GM19395 (cell line): ENCODE data around the gene NAV2.

Source experiments
- ATAC-seq: cut with Tn5 transposase; IDR thresholded peaks from one replicate; pipeline ENCODE4 v1.9.1; 2021; ENCODE audit warnings: mild to moderate bottlenecking, moderate library complexity; ENCODE audit not compliant: unreplicated experiment

The NAV2 gene

DNA sequence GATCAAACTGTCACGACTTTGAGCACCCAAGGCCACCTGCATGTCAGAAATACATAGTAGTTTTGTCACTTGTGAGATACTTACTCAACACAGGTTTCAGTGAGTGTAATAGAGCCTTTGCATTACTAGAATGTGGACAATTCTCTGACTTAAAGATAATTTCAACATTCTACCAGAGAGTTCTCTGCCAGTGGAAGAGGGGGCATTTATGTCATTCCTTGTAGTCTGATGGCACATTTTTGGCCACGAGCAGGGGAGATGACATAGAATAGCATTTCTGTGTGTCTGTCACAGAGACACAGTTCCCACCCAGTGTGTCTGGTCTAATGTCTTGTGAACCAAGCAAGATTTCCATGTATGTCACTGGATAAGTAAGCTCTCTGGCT lies 335.1 kb downstream of the NAV2 start:
- no peak for ATAC-seq

DNA sequence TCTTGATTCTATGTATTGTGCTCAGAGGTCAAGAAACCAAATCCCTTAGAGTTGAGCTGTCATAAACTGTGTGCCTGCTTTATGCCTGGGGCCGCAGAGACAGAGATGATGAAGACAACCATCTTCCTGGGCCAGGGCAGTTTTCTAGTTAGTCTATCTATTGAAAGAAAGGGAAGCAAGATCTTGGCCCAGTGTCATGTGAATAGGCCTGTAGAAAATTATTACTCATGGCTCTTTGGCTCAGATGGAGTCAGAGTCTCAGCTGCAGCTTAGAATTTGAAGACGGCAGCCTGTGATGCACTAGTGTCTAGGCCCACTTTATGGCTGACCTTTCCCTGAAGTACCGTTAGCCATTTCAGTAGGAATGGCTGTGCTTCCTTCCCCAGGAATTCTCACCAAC lies 335.6 kb downstream of the NAV2 start:
- ATAC-seq, result no peak

DNA sequence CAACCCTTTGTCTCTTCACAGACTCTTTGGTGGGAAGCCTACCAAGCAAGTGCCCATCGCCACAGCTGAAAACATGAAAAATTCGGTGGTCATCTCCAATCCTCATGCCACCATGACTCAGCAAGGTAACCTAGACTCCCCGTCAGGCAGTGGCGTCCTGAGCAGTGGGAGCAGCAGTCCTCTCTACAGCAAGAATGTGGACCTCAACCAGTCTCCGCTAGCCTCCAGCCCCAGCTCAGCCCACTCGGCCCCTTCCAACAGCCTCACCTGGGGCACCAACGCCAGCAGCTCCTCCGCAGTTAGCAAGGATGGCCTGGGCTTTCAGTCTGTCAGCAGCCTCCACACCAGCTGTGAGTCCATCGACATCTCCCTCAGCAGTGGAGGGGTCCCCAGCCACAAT lies 336.1 kb downstream of the NAV2 start:
- ATAC-seq, result no peak

DNA sequence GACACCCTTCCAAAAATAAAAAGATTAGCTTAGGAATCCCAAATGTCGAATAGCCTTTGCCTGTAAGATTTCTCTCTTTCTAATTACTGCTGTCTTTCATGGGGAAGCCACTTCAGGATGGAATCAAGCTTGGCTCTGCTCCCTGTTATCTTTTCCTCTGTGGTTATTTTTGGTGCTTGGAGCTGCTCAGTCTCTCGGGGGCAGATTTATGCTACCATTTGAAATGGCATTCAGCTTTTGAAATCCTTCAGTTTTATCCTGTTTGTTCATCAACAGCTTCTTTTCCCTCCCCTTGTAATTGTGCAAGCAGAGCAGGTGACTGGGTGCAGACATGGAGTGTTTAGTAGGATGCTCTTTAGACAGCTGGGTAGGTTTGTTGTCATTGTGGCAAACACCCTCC lies 336.6 kb downstream of the NAV2 start:
- no peak for ATAC-seq

DNA sequence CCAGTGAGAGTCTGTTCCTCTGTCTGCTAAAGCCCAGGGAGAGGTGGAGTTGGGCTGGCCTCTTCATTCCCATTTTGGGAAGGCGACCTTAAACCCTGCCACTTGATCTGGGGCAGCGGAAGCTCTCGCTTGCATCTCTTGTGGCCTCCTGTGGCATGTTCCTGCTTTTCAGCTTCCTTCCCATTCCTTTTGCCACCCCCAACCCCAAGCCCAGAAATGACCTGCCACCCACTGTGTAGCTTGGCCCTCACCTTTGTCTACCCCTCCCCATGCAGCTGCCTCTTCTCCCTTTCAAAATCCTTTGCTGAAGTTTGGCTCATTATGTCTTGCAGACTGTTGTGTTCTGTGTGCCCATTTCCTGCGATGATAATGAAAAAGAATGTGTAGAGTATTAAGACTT lies 337.4 kb downstream of the NAV2 start:
- no peak for ATAC-seq

DNA sequence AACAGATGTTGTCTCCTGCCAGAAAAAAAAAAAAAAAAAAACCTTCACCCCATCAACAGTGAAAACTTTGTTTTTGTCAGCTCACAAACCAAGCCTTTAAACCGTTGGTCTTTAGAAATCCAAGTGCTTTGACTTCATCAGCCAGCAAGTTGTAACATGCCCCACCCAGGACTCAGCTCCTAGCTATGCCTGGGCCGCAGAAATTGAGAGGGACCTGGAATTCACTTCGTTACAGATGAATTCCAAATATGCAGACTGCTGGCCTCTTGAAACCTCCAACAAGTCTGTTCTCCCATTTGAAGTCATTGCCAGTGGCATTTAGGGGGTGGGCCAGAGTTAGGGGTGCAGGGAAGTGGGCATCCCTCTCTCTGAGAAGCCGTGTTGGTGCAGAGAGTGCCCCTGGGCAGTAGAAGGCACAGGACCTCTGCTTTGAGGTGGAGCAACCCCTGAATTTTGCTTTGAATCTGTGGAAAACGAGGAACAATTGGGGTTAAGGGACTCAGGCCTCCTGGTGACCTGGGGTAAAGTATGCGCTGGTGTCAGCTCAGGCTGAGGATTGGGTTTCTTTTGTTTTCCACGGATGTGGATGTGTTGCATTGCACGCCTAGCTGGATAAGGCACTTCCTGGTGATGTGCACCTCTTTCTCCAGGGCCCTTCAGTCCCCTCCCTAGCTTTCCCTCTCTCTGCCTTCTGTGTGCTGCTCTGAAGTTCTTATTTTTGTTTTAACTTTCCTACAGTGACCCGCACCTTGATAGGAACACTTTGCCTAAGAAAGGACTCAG lies 338.1 kb downstream of the NAV2 start:
- ATAC-seq, result no peak

DNA sequence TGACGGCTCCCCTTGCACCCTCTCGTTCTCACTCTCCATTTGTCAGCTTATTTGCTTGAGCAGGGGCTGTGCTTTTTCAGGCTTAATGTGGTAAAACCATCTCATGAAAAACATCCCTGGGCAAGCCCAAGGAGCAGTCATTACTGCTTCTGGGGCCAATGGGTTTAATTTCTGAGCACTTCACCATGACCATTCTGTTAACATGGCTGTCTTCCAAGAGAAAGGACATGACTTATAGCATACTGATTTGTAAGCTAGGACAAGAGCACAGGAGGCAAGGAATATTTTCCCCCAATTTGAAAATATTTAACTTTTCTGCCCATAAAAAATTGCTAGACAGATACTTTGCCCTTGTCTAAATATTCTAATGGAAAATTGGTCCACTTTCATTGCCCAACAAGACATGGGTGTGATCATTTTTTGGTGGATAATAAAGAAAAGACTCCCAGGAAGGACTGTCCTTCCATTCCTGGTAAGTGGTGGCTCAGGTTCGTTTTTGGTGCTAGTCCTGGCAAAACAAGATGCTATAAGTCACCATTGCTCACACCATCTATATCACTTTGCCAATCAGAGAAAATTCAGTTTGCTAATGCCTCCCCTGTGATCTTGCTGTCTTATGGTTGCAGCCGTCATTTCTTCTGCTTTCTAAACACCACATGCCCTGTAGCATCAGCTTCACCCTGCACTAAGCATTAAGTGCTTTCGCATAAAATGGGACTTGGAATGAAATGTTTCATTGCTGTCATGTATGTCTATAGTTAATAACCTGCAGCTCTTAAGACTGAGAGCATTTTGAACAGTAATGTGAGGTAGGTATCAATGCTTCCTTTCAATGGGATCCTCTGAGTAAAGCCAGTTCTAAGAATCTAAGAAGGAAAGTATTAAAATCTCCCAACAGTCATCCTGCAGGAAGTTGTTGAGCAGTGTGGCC lies 339.1 kb downstream of the NAV2 start:
- ATAC-seq, result no peak

DNA sequence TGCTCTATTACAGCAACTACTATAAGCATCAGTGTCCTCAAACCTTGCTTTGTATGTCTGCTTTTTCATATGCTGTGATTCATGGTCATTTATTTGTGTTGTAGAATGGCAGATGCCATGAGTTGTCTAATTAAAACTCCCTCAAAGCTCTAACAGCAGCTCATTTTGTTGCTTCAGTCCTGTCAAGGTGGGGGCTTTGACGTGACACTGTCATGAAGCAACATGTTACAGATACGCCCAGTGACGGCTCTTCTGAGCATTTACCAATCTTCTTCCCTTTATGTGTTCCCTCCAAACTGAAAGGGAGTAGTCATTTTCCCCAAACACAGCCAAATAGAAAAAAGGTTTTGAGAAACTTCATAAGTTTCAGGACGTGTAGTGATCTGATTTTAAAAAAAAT lies 340.9 kb downstream of the NAV2 start:
- no peak for ATAC-seq

DNA sequence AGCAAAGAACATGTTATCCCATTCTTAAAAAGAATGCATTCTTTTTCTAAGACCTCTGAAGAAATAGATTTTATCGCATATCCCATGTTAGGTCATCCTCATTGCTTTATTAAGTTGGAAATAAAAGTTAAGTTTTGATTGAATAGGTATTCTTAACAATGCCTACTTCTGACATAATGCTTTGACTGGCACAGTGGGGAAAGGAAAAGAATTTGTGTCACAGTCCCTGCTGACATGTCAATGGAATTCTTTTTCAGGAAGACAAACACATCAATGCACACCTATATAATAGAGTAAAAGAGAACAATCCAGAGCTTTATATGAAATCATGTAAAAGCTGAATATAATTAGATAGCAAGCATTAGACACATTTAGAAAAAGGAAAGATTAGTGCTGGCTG lies 341.9 kb downstream of the NAV2 start:
- ATAC-seq, result no peak

DNA sequence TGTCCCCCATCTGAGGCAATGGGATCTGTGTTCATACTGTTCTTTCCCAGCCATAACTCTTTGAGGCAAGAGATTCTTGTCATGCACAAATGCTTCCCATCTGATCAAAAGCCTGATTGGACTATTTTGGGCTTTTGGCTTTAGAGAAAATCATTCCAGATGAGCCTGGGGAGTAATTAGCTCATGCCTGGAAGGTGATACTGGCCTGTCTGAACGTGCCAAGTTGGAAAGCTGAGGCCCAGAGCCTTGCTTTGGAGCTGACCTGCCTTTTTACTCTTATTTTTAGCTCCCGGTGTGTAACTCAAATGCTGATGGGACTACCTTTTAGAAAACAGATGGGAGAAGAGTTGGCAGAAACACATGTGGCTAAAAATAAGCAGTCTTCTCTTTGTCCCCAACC lies 342.7 kb downstream of the NAV2 start:
- no peak for ATAC-seq

DNA sequence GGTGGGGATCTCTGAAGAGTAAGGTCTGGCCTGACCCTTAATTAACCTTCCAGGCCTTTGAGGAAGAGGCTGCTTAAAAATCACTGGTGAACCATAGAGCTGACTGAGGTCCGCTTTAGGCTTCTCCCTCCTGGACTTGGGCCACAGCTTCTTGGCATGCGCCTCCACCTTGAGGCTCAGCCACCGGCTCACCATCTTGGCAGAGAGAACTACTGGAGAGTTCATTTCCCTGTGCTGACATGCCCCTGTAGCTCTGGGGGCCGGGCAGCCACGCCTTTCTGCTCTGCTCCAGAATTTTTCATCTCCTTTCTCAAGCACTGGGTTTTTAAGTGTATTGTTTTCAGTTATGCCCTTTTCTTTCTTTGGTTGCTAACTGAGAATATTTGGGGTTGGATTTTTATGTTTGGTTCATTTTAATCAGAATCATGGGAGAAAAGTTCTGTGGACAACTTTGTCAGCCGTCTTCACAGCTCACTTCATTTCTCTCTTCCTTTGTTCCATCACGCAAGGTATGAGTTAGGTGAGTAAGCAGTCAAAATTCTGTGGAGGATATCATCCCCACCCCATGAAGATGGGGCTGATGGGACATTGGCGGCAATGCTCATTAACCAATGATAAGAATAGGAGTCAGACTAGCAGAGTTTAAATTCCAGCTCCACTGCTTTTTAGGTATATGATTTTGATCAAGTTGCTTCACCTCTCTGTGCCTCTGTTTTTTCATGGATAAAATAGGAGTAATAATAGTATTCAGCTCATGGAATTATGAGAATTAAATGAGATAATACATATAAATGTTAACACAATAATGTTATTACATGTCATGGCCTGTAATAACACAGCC lies 343.7 kb downstream of the NAV2 start:
- no peak for ATAC-seq

DNA sequence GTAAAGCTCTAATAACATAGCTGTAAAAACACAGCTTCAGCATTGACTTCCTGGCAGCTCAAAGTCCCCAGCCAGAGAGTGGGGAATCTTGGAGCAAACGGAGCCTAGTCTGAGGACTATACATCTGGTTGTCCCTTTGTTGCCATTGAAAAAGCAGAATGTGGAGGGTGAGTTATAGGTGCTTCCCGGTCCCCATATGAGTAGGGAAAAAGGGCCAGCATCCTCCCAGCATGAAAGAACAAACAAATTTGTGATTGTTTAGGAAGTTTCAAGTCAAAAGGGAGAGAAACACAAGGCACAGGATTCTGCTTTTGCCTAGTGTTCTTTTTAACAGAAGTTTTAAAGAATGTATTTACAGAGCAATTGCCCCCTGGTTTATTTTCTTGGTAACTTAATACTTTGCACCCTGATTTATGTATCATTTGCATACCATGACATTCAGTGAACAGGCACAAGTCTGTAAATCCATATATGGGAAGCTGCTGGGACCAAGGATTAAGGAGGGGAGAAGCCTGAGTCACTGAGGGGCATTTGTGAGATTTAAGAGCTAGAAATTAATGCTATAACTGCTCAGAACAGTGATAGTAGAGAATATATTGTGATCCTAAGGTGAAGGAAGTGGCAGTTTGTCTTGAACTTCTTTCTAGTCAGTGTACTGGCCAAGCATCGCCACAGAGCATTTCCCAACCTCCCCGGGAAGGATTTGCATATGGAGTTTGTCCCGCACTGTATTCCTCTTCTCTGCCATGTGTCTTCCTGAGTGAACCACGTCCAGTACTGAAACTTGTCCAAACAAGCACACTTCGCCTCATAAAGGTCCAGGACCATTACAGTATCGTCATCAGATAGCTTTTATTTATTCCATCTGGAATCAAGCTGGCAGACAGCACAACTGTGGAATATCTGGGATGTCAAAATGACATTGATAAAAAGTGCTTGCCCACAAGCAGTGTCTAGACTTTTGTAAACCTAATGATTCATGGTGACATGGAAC lies 344.6 kb downstream of the NAV2 start:
- ATAC-seq, result no peak

DNA sequence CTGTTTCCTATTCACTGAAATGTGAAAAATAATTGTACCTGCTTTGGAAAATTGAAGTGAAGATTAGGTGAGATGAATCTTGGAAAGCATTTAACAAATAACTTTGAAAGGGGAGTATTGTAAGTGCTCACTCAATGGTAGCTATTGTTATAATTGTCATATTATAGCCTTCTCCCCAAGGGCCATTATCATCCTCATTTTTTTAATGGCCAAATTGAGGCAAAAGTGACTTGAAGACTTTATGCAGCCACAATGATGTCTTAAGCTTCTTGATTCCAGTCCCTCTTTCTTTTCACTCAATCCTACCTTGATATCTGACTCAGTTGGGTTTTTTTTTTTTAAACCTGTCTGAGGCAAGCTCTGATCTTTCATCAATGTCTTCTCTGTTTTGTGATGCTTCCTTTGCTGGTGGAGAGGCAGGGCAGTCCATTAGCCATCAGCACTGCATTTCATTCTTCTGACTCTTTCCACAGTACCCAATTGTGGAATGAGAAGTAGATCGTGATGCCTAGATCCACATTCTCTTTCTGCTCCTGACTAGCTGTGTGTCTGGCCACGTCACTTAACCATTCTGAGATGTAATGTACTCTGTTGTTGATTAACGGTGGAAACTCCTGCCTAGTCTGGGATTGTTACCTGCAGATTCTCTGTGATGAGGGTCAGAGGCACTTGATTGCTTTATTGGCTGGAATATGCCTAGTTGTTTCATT lies 346.3 kb downstream of the NAV2 start:
- no peak for ATAC-seq

DNA sequence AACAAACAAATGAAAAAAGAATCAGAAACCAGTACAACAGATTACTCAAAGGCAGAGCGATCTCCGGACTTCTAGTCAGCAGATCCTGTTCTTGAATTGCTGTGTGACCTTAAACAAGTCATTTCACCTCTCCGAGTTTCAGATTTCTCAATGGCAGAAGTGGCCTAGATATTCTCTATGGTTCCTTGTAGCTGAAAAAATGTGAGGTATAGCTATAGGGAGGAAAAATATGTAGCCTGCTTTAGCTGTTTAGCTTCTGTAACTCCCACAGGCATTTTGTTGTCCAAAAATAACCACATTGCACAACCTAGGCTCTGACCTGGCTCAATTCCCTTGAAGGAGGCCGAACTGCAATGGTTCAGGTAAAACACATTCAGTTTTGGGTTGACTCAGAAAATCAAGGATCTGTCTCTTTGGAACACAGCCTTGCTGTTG lies 347.0 kb downstream of the NAV2 start:
- ATAC-seq, result no peak

DNA sequence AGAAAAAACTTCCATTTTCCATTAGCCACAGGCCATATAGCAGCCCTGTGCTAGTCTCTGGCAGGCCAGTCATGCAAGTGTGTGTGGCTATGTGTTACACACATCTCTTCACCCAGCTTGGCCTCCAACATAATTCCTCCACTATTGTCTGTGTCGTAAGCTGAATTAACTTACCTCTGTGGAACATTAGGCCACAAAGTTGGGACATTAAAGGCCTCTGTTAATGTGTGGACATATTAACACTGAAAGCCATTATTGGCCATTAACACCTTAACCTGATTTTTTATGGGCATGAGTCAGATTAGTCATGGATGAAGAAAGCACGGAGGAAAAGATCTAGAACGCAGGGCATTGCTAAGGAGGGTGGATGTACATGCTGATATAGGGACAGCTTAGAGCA lies 347.5 kb downstream of the NAV2 start:
- ATAC-seq, result no peak

DNA sequence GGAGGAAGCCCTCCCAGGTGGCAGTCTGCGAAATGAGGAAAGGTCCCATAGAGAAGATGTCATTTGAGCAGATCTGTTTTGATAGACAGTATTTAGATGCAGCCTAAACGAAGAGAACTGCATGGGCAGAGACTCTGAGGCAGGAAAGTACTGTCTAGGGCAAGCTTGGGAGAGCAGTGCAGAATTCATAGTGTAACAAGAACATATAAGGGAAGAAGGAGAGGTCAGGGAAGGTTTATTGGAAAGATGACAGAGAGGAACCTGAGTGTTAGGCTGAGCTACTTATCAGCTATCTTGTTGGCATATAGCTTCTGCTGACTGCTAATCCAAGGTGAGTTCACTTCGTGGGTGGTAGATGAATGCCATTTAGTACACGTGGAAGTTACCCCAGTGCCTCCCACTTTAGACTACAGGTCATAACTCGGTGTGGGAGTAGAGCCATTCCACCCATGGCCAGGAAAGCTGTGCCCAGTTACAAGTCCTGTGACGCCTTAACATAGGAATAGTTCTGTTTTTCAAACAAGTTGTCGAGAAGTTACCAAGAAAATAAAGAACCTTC lies 348.1 kb downstream of the NAV2 start:
- no peak for ATAC-seq

DNA sequence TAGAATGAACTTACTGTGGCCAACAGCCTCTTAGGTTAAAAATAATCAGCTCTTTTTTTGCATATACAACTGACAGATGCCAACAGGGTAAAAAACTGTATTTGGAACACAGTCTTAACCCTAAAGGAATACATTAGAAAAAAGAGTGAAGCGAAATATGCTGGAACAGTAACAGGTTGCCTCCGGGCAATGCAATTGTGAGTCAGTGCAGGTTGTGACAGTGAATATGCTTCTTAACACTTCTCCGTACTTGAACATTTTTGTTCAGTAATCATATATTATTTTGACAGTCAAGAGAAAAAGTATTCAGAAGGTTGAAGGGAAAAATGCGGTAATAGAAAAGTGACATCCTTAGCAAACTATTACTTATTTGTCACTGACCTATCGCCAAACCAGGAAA lies 349.1 kb downstream of the NAV2 start:
- no peak for ATAC-seq

DNA sequence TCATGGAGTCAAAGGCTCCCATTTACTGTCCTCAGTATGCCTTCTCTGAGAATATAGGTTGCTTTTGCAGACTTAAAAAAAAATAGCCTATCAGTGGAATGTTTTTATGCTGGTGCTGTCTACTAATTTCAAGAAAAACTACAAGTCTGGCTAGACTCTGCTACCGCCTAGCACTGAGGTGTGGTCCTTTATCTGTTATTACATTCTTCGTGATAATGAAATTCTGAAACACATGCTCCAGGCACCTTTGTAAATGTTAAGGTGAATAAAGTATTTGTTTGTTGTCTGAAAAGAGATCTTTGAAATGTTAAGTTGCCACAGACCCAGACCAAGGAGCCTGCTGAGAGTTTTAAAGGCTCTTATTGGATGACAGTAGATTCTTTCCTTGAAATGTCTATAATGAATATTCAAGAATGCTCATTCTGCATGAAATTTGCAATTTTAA lies 352.3 kb downstream of the NAV2 start:
- ATAC-seq, result no peak

DNA sequence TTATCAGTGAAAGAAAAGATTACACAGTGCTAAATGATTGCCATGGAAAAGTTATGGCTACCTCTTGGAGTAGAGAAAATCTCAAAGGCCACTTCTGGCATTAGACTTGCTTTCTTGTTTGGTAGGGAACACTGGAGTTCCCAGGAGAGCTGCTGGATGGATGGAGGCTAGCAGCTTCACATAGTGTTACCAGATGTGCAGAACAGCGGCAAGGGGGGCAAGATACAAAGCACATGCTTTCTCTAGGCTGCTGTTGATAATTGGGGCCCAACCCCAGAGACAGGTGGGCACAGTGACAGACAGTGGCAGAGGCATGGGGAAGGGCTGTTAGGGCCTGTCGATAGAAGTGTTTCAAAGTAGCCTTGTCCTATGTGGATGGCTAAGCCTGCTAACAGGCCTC lies 352.8 kb downstream of the NAV2 start:
- ATAC-seq, result no peak
